NCI-H748 treated with DMSO at 0.1 percent for 48 hours (cell line): ENCODE measurements around the gene ZNF316.
"Not testable (repeated sequence)": the region's sequence is repeated elsewhere in the genome, so short reads cannot be mapped to it uniquely, and the experiment has no call there.

Experiments used
- DNase-seq: peaks from one replicate; lab custom pipeline; 2025; lab: John Stamatoyannopoulos, UW

Gene ZNF316

DNA sequence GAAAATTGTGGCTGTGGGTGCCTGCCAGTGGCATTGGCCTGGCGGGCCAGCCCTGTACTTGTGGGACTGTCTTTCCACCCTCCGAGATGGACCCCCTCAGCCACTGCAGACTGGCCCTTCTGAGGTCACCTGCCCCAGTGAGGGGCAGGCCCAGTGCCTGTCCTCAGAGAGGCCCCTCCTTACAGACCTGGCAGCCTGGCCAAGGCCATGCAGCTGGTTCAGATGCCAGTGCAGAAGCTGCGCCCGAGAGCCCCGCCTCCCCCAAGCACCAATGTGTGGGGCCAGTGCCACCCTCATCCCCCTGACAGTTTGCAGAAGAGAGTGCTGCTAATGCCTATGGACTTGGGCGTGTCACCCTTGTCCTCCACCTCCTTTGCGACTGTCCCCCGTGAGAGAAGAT, 10.0 kb downstream of the ZNF316 start:
- DNase-seq = no peak

DNA sequence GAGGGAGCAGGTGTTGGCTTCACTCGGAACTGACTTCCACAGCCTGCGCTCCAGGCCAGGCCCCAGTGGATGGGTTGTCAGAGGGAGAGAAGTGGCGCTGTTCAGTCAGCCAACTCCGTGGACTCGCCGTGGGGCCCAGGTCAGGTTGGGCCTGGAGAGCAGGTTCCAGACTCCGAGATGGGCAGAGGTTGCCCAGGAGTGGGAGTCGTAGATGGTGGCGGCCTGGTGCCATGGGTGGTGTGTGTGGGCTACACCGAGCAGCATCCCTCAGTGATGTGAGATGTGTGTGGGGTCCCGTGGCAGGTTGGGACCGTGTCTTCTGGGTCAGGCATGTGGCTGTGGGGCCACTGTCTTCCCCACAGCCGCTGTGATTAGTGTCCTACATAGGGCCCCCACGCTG, 10.4 kb downstream of the ZNF316 start:
- DNase-seq = no peak

DNA sequence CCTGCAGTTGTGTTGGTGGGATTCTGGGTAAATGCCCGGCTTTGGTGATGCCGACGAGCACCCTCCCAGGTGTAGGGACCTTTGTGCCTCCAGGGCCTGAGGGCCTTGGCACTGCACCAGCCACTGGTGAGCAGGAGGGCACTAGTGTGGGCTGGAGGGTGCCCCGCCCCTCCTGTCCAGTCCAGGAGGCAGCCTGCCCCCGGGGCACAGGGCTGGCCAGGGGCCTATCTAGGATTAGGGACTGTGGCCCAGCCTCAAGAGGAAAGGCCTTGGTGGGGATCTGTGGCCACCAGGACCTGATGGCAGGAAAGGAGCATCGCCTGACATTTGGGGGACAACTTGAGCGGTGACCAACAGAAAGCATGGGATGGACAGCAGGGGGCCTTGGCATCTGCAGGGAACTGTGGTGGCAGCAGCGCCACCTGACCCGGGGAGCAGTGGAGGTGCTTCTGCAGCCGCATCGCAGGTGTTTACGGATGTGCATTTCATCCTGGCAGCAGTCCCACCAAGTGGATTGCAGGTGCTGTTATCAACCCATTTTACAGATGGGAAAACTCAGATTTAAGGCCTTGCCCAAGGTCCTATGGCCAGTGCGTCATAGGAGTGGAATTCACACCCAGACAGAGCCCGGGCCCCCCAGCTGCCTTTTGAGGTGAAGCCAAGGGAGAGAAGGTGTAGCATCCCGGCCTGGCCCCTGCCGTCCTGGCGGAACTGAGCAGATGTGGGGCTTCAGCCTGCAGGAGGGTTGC, 11.1 kb downstream of the ZNF316 start:
- no peak for DNase-seq

DNA sequence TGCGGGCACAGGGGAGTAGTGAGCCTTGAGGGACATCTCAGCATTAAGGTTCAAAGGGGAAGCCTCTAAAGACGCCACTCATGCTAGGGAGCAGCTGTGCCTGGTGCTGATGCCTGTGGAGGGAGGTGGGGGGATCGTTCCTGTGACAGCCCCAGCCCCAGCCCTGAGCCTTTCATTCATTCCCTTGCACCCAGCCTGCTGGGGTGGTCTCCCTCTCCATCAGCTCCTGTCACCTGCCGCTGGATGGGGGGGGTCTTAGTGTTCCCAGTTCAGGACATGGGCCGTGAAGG, 11.6 kb downstream of the ZNF316 start:
- no peak for DNase-seq

DNA sequence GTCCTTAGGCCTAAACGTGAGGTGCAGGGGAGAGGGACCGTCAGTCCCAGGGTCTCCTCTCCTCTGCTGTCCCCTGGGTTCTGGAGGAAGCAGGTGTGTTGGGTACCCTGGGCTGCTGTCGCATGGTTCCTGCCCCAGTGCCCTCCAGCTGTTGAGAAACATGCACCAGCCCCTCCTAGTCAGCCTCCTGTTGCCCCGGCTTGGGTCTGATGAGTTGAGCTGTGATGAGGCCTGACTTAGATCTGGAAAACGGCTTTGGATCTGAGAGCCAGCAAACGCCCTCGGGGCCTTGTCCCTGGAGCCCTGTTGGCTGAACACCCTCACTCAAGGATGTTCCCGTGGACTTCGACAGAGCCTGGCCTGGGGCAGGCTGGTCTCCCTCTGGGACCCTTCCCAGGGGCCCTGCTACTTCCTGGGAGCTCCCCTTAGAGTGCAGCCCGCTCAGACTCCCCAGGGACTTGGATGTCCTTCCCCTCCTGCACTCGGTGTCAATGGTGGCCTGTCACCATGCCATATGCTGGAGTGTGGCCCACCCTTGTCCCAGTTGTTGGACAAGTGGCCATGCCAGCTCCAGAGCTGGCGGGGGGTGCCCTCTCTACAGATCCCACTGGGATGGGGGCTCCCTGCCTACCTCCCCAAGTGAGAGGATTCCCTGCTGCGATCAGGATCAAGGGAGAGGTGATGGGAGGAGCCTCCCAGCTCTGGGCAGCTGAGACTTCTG, 12.3 kb downstream of the ZNF316 start:
- no peak for DNase-seq

DNA sequence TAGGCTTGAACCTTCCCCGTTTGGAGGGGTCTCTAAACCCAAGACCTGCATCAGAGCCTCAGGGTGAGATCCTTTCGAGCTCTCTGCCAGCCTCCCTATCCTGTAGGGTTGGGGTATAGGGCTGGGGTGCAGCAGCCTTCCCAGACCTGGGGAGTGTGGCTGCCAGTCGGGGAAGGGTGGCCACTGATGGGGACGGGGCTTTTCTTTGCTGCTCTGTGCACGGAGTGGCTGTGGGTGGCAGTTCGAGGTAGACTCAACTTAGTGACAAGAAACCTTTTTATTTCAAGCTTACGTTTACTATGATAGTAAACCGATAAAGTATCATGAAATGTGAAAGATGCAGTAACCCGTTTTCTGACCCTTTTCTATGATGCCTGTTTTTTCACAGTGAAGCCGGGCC, 13.0 kb downstream of the ZNF316 start:
- no peak for DNase-seq

DNA sequence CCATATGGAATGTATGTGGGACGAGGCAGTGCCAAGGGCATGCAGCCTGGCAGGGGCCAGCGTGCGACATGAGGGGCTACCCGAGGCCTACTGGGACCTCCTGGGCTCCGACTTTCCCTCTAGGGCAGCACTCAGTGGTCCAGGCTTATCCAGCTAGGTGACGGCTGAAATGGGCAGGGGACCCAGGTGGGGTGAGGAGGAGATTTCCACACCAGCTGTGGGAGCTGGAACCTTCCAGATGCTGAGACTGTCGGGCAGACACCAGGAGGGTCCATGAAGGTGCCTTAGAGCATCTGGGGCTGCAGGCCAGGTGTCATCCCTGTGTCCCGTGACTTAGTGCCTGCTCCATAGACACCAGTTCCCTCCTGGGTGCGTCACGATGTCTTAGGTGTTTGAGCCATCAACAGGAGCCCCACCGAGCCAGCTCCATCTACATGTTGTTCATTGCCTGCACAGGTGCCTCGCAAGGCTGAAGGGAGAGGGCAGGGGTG, 13.4 kb downstream of the ZNF316 start:
- DNase-seq = no peak

DNA sequence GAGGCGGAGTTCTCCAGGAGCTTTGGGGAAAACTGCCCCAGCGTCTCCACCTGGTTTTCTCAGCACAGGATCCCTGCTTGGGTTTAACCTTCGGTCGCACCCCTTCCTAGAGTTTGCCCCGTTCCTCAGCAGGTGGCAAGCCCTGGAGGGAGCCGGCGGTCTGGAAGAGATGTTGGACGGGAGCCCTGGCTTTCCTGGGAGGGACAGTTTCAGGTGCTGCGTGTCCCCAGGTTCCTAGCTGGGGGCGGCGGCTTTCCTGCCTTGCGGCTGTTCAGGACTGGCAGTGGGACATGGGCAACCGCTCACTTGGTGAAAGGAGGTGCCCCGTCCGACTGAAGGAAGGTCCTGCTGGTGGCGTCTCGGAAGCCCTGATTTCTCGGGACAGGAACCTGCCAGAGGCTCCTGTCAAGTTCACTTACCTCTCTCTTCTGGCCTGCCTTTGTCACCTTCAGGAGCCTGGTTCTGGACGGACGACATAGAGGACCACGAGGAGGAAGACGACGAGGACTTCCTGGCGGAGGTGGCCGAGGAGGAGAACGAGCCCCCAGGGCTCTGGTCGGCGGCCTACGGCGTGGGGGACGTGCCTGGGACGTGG, 14.8 kb downstream of the ZNF316 start:
- no peak for DNase-seq

DNA sequence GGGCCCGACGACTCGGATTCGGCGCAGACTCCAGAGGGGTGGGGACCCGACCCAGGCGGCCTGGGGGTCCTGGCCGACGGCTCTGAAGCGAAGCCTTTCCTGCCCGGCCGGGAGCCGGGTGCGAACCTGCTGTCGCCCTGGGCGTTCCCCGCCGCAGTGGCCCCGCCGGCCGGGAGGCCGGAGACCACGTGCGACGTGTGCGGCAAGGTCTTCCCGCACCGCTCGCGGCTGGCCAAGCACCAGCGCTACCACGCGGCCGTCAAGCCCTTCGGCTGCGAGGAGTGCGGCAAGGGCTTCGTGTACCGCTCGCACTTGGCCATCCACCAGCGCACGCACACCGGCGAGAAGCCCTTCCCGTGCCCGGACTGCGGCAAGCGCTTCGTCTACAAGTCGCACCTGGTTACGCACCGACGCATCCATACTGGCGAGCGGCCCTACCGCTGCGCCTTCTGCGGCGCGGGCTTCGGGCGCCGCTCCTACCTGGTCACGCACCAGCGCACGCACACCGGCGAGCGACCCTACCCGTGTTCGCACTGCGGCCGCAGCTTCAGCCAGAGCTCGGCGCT, 15.4 kb downstream of the ZNF316 start:
- DNase-seq = no peak

DNA sequence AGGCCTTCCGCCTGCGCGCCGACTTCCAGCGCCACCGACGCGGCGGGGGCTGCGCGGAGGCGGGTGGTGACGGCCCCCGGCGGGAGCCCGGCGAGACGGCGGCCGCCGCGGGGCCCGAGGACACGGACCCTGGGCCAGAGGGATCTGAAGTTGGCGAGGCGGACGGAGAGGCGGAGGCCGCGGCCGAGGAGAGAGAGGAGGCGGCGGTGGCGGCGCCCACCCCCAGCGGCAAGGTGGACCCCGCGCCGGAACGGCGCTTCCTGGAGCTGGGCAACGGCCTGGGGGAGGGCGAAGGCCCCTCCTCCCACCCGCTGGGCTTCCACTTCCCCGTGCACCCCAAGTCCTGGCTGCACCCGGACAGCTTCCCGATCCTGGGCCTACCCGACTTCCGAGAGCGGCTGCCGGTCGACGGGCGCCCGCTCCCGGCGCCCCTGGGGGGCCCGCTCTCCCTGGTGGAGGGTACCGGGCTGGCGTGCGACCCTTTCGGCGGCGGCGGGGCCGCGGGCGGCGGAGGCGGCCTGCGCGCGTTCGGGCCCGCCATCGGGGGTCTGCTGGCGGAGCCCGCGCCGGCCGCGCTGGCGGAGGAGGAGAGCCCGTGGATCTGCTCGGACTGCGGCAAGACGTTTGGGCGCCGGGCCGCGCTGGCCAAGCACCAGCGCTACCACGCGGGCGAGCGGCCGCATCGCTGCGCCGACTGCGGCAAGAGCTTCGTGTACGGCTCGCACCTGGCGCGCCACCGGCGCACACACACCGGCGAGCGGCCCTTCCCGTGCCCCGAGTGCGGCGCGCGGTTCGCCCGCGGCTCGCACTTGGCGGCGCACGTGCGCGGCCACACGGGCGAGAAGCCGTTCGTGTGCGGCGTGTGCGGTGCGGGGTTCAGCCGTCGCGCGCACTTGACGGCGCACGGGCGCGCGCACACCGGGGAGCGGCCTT, 16.2 kb downstream of the ZNF316 start:
- no peak for DNase-seq

DNA sequence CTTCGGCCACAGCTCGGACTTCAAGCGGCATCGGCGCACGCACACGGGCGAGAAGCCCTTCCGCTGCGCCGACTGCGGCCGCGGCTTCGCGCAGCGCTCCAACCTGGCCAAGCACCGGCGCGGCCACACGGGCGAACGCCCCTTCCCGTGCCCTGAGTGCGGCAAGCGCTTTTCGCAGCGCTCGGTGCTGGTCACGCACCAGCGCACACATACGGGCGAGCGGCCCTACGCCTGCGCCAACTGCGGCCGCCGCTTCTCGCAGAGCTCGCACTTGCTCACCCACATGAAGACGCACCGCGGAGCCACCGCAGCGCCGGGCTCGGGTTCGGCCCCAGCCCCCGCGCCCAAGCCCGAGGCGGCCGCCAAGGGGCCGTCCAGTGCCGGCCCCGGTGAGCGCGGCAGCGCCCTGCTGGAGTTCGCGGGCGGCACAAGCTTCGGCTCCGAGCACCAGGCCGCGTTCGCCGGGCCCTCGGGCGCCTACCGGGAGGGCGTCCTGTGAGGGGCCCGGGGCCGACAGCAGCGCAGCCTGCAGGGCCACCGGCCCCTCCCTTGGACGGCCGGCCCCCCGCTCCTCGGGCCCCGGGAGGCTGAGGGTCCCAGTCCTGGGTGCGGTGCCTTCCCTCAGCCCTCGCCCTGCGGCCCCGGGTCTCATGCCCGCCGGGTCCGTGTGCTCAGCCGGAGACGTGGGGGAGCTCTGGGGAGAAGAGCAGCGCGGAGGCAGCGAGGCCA, 17.2 kb downstream of the ZNF316 start:
- DNase-seq = no peak

DNA sequence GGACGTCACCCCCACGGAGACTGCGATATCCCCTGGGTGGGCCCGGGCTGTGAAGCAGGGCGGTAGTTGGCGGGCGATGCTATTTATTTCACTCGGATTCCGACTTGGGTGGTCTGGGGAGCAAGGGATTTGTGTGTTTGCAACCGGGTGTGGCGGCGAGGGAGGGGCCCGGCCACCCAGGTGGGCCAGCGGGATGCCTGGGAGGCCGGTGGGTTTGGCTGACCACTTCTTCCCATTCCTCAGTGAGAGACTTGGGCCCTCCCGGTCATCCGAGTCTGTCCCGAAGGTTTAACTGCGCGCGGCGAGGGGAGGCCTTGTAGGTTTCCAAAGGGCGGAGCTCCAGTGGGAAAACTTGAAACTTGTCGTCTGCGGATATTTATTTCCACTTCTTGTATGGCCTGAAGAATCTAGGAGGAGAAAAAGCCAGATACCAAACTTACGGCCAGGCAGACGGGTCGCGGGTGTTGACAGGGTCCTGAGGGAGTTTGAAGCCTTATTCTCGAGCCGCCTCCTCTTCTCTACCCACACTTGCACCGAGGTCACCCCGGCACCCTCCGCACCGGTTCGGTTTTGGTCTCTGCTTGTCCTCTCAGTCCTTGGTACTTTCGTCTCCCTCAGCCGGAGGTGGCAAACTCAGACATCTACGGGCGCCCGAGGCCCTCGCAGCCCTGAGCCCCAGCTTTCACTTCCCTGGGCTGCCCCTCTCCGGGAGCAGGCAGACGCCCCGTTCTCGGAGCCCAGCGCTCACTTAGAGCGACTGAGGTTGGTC, 17.9 kb downstream of the ZNF316 start:
- DNase-seq = no peak

DNA sequence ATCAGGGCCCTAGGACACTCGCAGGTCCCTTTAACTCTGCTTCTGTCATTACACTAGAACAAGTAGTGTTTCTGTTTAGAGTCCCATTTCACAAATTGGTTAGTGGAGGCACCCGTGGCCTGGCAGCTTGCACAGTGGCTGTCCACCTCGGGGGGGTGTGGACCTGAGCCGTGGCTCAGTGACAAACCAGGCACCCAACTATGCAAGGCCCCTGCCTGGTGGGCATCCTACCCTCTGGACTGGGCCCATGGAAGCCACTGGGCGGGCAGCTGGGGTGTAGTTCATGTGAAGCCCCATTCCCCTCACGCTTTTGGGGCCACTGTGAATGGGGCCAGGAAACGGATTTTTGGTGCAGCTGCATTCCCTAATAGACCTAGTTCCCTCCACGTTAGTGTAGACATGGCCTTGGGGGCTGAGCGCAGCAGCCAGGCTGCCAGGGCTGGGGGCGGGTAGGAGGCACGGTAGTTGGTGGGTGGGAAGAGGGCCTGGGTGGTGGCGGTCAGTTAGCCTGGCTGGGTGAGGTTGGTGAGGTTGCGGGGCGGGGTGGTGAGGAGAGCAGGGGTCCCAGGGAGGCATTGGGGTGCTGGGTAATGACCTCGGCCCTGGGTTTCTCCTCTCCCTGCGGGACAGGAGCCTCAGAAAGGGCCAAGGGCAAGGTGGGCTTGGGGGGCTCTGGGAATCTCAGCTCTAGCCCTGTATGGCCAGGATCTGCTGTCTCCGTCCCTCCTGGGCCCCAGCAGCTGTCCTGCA, 18.7 kb downstream of the ZNF316 start:
- DNase-seq = no peak

DNA sequence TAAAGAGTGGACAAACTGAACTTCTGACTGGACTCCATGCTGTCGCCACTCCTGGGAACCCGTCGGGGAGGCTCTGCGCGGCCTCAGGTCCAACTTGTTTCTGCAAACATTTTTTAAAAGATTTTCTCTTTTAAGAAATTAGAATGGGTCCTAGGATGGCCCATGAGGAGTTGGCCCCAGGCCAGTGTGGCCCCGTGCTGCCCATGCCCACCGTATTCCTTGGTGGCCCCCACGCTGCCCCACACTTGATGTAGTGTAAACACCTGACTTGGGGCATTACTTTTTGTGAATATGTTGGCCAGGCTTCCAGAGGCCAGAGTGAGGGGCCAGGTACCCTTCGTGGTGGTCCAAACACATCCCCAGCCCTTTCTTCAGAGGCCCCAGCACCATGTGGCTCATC, 19.3 kb downstream of the ZNF316 start:
- no peak for DNase-seq

DNA sequence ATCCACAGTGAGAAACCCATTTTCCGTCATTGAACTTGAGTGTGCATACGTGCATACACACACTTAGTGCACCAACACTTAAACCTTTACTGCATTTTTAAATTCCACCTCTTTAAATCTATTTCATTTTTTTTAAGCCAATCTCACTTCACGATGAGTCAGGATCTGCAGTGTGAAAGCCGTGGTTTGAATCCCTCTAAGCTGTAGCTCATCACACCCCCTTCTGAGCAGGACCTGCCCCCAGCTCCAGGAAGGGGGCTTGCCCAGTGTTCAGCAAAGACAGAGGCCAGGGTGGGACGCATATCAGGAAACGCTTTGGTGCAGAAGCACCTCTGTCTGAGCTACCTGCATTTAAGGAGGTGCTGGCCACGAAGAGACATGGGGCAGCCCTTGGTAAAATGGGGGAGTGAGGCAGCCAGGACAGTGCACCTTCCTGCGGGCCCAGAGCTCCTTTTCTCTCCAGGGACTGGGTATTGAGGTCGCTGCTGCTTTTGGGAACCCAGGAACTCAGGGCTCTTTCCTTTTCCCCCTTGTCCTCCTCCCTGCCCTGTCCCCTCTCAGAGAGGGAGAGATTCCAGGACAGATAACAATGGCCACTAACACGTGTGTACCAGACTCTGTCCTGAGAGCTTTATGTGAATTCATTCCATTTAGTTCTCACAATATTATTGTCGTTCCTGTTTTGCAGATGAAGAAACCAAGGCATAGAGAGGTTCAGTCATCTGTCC, 21.7 kb downstream of the ZNF316 start:
- DNase-seq = no peak

DNA sequence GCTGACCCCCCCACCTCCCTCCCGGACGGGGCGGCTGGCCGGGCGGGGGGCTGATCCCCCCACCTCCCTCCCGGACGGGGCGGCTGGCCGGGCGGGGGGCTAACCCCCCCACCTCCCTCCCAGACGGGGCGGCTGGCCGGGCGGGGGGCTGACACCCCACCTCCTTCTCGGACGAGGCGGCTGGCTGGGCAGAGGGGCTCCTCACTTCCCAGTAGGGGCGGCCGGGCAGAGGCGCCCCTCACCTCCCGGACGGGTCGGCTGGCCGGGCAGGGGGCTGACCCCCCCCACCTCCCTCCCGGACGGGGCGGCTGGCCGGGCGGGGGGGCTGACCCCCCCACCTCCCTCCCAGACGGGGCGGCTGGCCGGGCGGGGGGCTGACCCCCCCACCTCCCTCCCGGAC, 33.7 kb downstream of the ZNF316 start:
- not testable (repeated sequence) for DNase-seq

DNA sequence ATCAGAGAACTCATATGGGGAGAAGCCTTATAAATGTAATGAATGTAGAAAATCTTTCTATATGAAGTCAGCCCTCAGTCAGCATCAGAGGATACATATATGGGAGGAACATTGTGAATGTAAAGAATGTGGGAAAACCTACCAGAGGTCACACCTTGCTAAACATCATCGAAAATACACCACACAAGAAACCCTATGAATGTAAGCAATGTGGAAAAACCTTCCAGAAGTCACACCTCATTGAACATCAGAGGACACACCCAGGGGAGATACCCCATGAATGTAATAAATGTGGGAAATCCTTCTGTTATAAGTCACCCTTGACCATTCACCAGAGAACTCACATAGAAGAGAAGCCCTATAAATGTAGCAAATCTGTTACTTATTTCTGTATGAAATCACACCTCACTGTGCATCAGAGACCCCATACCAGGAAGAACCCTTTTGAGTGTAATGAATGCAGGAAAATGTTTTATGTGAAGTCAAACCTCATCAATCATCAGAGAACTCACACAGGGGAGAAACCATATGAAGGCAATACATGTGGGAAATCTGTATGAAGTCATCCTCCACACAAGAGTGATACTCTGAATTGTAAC, 38.8 kb downstream of the ZNF316 start:
- no peak for DNase-seq

DNA sequence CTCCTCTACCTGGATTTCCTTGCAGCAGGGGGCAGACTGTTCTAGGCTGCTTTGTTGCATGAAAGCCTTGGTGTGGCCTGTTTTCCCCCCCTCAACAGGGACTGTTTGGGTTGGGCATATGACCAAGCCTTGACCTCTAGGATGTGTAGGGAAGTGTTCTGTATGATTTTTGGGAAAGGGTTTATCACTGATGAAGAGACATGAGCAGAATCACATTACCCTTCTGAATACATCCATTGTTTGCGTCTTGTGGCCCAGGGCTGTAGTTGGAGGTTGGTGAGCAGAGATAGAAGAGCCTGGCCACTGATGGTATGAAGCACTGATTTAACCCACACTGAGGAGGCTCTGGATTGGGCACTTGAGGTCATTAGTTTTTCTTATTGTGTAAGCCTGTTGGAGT, 43.0 kb downstream of the ZNF316 start:
- no peak for DNase-seq

DNA sequence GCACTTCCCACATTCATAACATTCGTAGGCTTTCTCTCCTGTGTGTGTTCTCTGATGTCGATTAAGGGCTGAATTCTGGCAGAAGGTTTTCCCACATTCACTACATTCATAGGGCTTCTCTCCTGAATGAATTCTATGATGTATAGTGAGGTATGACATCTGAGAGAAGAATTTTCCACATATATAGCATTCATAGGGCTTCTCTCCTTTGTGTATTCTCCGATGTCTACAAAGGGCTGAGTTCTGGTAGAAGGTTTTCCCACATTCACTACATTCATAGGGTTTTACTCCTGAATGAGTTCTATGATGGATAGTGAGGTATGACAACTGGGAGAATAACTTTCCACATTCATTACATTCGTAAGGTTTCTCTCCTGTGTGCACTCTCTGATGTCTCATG, 54.0 kb downstream of the ZNF316 start:
- no peak for DNase-seq
